Body of pancreas (tissue), 4 donors: ENCODE measurements around the gene MSH4. TPM values are rescaled to one million over a fixed set of nuclear protein-coding genes. Genes with fewer than 3 reads are reported as not detected.
"Not testable (repeated sequence)": the region's sequence is repeated elsewhere in the genome, so short reads cannot be mapped to it uniquely, and the experiment has no call there.

ENCODE experiments used
- ATAC-seq: fragments of 150-250 bp; one replicate; pipeline ENCODE4 v1.9.1; 2016
- DNase-seq, 4 donors: peaks; one replicate each; pipeline ENCODE4 v3.0.0-alpha.2; 2019
- H3K27ac ChIP-seq, 4 donors: fragments of 200-600 bp; sonication (generic); 1 replicate in 3 of 4; 2 replicates in 1 of 4; pipeline versions ENCODE4 v1.5.1 to v1.6.1; 2016 to 2019; ENCODE audit warnings: mild to moderate bottlenecking in 1 of 4, mixed read lengths in 1 of 4, moderate library complexity in 1 of 4
- H3K27me3 ChIP-seq, 2 donors: fragments of 200-600 bp; sonication (generic); one replicate each; pipeline ENCODE4 v1.6.0; 2016; ENCODE audit warnings: mild to moderate bottlenecking in 1 of 2
- H3K36me3 ChIP-seq, 2 donors: fragments of 200-600 bp; sonication (generic); replicated peaks in 1 of 2; 2 replicates each; pipeline ENCODE4 v1.5.1; 2016; ENCODE audit warnings: low read depth in 2 of 2; ENCODE audit not compliant: insufficient read depth in 1 of 2
- H3K4me1 ChIP-seq: fragments of 200-600 bp; sonication (generic); one replicate; pipeline ENCODE4 v1.6.0; 2016
- H3K4me3 ChIP-seq, 2 donors: fragments of 200-600 bp; sonication (generic); 1 replicate in 1 of 2; 2 replicates in 1 of 2; pipeline ENCODE4 v1.5.1; 2016 to 2019
- H3K9me3 ChIP-seq, 3 donors: fragments of 200-600 bp; sonication (generic); 1 replicate in 2 of 3; 2 replicates in 1 of 3; pipeline ENCODE4 v1.5.1; 2016
- POLR2A ChIP-seq, 3 donors: fragments of 450-650 bp; IDR thresholded peaks; one replicate each; pipeline ENCODE4 v1.6.1; 2016; ENCODE audit warnings: antibody characterized with exemption in 3 of 3, mild to moderate bottlenecking in 2 of 3
- WGBS, 2 donors: methylation state at CpG; one replicate each; pipeline ENCODE4 v1.1.5; 2017; 5-methylcytosine and 5-hydroxymethylcytosine counted together
- intact Hi-C: fragments of 100-400 bp; cut with DNase I; formaldehyde crosslinking; loops from one replicate; pipeline ENCODE4 v1.15.1; 2023
- total RNA-seq, 2 donors: library from RNA; depleted of rRNA; stranded (reverse); fragments of >200 nt; gene quantifications; one replicate each; pipeline ENCODE4 v1.1.0, GENCODE V29; 2016
- TF ChIP-seq, protein P1 (sequence below), 7 experiments: fragments of 450-650 bp in 4 of 7; fragments of 200-600 bp in 3 of 7; sonication (generic) in 3 of 7; IDR thresholded peaks; one replicate each; pipeline ENCODE4 v1.5.1; 2016 to 2019; ENCODE audit warnings: antibody characterized with exemption in 7 of 7

The MSH4 gene
- total RNA-seq, 2 donors from 2014 or later = not detected

DNA sequence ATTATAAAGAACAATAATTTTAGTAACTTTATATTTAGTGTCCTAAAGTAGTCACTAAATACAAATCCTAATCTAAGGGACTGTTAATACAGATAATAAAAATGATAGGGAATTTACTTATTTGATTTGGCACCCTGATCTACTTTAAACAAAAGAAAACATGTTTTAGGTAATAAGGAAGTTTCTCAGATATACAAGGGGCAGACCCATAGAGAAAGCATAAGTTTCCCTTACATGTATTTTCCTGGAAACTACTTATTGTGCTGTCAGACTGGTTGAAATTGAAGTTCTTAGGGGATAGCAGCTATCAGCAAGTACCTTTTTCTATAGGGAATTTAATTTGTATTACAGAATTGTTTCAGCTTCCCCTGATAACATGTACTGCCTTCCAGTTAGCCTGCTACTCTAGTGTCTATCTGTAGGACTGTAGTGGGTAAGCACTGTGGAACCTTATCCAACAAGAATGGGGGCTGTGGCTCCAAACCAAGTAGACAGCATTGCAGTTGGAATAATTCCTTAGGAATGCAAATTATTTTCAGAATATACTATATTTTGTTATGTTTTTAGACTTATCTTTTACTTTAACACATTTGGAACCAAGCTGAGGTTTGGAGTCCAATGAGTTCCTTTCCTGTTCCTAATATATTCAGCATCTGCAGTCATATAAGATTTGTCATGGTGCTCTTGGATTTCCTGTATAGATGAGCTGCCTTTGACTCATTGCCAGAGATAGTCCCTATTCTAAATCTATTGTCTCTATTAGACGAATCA is 14.7 kb downstream of the MSH4 start:
- H3K4me1 ChIP-seq = no peaks in the 10 kb centered on the region
- DNase-seq (no peak), ATAC-seq (no peak)
- no peaks in the 10 kb centered on the region for H3K9me3 ChIP-seq
- whole genome bisulfite sequencing, 2 donors = 45 to 58% methylated on average over 1 of the region's 1 CpG
- H3K27me3 ChIP-seq = no peaks in the 10 kb centered on the region
- no peak overlapping the region for H3K27ac ChIP-seq
- no peak for TF ChIP-seq POLR2A (IDR thresholded peaks at IDR 0.05)
- TF ChIP-seq, protein P1, sequence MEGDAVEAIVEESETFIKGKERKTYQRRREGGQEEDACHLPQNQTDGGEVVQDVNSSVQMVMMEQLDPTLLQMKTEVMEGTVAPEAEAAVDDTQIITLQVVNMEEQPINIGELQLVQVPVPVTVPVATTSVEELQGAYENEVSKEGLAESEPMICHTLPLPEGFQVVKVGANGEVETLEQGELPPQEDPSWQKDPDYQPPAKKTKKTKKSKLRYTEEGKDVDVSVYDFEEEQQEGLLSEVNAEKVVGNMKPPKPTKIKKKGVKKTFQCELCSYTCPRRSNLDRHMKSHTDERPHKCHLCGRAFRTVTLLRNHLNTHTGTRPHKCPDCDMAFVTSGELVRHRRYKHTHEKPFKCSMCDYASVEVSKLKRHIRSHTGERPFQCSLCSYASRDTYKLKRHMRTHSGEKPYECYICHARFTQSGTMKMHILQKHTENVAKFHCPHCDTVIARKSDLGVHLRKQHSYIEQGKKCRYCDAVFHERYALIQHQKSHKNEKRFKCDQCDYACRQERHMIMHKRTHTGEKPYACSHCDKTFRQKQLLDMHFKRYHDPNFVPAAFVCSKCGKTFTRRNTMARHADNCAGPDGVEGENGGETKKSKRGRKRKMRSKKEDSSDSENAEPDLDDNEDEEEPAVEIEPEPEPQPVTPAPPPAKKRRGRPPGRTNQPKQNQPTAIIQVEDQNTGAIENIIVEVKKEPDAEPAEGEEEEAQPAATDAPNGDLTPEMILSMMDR (IDR thresholded peaks at IDR 0.05) = no peak
- no peaks in the 10 kb centered on the region for H3K36me3 ChIP-seq
- no peak overlapping the region for H3K4me3 ChIP-seq
- intact Hi-C loops = no loop called here

- no peaks in the 10 kb centered on the region for H3K36me3 ChIP-seq
- H3K27ac ChIP-seq = no peak overlapping the region
- TF ChIP-seq, protein P1 (IDR thresholded peaks at IDR 0.05) = no peak
- TF ChIP-seq POLR2A (IDR thresholded peaks at IDR 0.05) = no peak
- H3K27me3 ChIP-seq = no peaks in the 10 kb centered on the region
- ATAC-seq (no peak), DNase-seq (no peak)
- 58 to 76% methylated on average over 3 of the region's 3 CpGs for WGBS, 2 donors
- no peaks in the 10 kb centered on the region for H3K9me3 ChIP-seq
- intact Hi-C loops = no loop called here
- no peak overlapping the region for H3K4me3 ChIP-seq
- no peaks in the 10 kb centered on the region for H3K4me1 ChIP-seq
These were observed 15.4 kb downstream of the MSH4 start for GRCh38 chr1:75812065-75812464.

DNA sequence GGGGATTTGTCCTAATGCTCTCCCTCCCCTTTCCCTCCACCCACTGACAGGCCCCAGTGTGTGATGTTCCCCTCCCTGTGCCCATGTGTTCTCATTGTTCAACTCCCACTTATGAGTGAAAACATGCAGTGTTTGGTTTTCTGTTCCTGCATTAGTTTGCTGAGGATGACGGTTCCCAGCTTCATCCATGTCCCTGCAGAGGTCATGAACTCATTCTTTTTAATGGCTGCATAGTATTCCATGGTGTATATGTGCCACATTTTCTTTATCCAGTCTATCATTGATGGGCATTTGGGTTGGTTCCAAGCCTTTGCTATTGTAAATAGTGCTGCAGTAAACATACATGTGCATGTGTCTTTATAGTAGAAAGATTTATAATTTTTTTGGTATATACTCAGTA is 26.9 kb downstream of the MSH4 start:
- H3K9me3 ChIP-seq, H3K4me3 ChIP-seq, H3K27me3 ChIP-seq, H3K4me1 ChIP-seq, intact Hi-C loops, DNase-seq, H3K36me3 ChIP-seq, ATAC-seq, H3K27ac ChIP-seq: not testable (repeated sequence)
- WGBS, 2 donors = 50 to 67% methylated on average over 1 of the region's 1 CpG

- Histone ChIP-seq H3K9me3 (no peaks in the 10 kb centered on the region), H3K27ac (no peak overlapping the region), H3K27me3 (no peaks in the 10 kb centered on the region), H3K4me3 (no peak overlapping the region), H3K4me1 (no peaks in the 10 kb centered on the region), H3K36me3 (no peaks in the 10 kb centered on the region)
- DNase-seq (no peak), ATAC-seq (no peak)
- 29 to 40% methylated on average over 2 of the region's 2 CpGs for WGBS, 2 donors
- intact Hi-C loops = no loop called here
- TF ChIP-seq, protein P1 (IDR thresholded peaks at IDR 0.05) = no peak
- TF ChIP-seq POLR2A (IDR thresholded peaks at IDR 0.05) = no peak
These were observed 39.9 kb downstream of the MSH4 start for GRCh38 chr1:75836528-75837100.

- H3K27ac ChIP-seq = no peak overlapping the region
- H3K4me1 ChIP-seq = no peaks in the 10 kb centered on the region
- WGBS, 2 donors = 50 to 66% methylated on average over 2 of the region's 2 CpGs
- DNase-seq (no peak), ATAC-seq (no peak)
- H3K36me3 ChIP-seq = no peaks in the 10 kb centered on the region
- no peaks in the 10 kb centered on the region for H3K9me3 ChIP-seq
- intact Hi-C loops = no loop called here
- H3K27me3 ChIP-seq = no peaks in the 10 kb centered on the region
- H3K4me3 ChIP-seq = no peak overlapping the region
- TF ChIP-seq, protein P1 (IDR thresholded peaks at IDR 0.05) = no peak
- TF ChIP-seq POLR2A (IDR thresholded peaks at IDR 0.05) = no peak
These were observed 41.4 kb downstream of the MSH4 start for GRCh38 chr1:75838079-75838478.
